ENCODE measurements around the gene ATPAF1.
A peak's percentile ranks its signal among the peaks of the same experiment; 100 is the strongest.

Gene ATPAF1

DNA sequence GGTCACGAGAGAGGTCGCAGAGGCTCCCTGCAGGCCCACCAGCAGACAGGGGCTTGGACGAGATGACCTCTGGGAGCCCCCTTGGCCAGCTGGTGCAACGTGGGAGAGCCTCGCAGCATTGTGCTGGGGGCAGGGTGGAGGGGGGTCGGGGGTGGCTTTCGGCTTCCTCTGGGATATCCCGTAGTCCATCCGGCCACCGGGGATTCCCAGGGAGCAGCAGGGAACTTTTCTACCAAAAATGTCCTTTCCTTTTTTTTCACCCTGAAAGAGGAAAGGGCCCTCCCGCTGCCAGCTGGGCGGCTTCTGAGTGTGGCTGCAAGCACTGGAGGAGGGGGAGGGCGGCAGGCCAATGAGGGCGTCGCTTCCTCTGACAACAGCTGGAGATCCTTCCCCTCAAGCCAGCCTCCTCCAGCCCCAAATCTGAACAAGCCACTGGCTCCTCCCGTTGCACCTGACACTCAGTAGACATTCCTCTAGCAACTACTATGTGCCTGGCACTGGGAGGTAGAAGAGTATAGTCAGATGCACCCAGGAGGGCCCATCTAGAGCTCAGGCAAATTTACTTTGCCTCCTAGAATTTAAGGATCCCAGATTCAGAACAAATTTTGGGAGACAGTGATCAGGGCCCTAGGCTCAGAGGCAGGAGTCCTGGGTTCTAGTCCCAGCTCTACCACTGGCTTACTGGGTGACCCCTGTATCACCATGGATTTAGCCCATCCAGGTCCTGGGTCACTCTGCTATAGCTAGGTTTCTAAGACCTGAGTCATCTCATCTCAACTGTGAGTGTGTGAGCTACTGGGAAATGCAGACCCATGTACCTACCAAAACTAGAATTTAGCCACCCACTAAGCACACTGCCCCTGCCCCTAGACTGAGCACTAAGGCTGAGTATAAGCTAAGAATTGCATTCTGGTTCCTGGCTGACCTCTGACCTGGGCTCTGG lies 54.2 kb downstream of the ATPAF1 start:
- DNase-seq = peak; percentile 38

GRCh38 chr1:46612937-46613660 lies 55.1 kb downstream of the ATPAF1 start:
- DNase-seq = no peak

- DNase-seq = no peak
Measured at GRCh38 chr1:46611691-46612221, 56.4 kb downstream of the ATPAF1 start.

- DNase-seq = no peak
Measured at GRCh38 chr1:46607345-46608130, 60.6 kb downstream of the ATPAF1 start.

- DNase-seq = no peak
Measured at GRCh38 chr1:46606255-46606965, 61.8 kb downstream of the ATPAF1 start.

GRCh38 chr1:46605232-46605631 lies 62.9 kb downstream of the ATPAF1 start:
- no peak for DNase-seq

DNA sequence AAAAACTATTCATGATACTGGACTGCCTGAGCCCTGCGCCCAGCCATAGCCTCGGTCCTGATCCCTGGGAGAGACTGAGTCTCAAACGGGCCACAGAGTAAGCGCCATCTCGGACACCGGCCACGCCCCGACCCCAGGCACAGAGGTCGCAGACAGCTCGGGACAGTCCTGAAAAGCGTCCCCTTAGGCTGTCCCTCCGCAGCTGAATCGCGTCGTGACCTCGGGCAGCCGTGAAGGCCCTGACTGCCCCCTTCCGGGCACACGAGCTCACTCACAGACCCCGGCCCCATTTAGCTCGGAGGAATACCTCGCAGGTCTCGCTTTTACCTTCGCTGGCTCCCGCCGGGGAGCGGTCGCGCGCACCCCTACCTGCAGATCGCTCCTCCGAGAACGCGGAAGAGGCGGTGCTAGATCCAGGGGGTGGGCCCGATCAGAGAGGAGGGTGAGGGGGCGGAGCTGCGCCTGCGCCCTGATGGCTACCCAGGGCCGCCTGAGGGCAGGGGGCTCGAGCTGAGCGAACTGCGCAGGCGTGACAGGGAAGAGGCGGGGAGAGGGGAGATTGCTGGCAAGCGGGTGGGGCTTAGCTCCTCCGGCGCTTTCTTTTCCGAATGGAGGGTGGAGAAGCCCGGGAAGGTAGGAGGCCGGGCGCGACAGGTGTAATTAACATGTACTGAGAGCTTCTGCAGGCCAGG lies 64.2 kb downstream of the ATPAF1 start, which contains the start of gene MKNK1:
MKNK1 (minus strand) TSS at position 411 of the 692 bp plus-strand sequence. CDS start 20,941 bp downstream, outside the sequence.
- DNase-seq = peak; percentile 99

DNA sequence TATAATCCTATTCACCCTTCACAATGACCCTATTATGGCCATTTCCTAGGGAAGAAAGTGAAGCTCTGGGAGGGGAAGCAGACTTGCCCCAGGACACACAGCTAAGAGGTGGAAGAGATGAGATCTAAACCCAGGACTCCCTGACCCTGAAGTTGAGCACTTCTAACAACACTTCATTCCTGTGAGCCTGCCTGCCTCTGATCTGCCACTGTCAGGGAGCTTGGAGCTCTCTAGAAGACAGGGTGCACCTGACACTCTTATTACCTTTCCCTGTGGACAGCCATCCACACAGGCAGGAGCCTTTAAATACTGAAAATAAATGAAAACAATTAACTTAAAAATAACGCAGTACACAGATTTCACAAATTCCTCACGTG lies 64.7 kb downstream of the ATPAF1 start:
- no peak for DNase-seq

GRCh38 chr1:46601257-46602007 lies 66.7 kb downstream of the ATPAF1 start:
- no peak for DNase-seq

- no peak for DNase-seq
Measured at GRCh38 chr1:46599059-46599970, 68.8 kb downstream of the ATPAF1 start.

DNA sequence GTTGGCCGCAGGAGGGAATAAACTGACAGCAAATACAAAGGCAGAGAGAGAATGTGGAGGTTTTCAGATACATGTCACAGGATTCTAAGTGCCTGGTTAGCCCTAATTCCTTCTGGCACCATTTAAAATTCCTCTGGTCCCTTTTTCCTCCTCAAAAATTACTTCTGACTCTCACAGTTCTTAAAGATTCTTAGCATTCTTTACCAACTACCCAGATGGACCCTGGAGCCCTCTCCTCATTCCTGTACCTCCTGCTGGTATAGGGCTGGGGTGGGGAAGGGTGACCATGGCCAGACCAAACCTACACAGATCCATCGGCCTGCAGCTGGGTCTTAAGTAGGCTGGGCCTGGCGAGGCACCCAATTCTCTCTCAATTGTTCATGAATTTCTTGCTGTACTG lies 71.3 kb downstream of the ATPAF1 start:
- no peak for DNase-seq

- no peak for DNase-seq
Measured at GRCh38 chr1:46596036-46596435, 72.1 kb downstream of the ATPAF1 start.

DNA sequence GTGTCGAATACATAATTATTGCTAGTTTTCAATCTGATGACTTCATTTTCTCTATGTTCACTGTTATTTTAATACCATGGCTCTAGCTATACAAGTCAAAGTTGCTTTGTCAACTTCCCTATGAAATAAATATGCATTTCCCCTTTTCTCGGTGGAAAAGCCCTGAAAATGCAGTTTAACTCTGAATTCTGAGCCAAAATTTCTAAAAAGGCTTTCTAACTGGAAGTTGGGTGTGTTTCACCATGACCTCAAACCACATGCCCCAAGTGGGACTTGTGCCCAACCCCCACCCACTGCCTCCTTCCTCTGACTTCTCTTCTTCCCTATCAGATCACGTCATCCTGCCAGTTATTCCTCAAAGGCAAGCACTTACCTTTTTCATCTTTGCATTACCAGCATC lies 73.0 kb downstream of the ATPAF1 start:
- peak; percentile 18 for DNase-seq

DNA sequence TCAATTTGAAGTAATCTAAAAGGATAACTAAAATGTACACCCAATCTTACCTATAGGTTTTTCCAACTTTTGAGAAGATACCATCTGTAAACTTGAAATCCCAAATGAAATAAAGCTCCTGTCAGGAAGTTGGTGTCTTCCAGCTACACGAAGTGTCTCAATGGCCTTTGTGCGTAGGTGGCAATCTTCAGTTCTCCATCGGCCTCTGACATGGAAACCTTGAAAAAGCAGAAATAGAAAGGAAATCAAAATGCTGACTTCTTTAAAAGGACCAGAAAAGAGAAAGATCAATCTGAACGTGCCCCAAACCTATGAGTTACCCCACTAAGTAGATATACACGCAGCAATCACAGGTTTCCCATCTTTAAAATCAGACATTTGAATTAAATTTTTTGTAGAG lies 74.1 kb downstream of the ATPAF1 start:
- no peak for DNase-seq

- no peak for DNase-seq
Measured at GRCh38 chr1:46592823-46593222, 75.3 kb downstream of the ATPAF1 start.

GRCh38 chr1:46589529-46589928 lies 78.6 kb downstream of the ATPAF1 start:
- no peak for DNase-seq

GRCh38 chr1:46587069-46587468 lies 81.1 kb downstream of the ATPAF1 start:
- no peak for DNase-seq

GRCh38 chr1:46585312-46585938 lies 82.7 kb downstream of the ATPAF1 start:
- no peak for DNase-seq

DNA sequence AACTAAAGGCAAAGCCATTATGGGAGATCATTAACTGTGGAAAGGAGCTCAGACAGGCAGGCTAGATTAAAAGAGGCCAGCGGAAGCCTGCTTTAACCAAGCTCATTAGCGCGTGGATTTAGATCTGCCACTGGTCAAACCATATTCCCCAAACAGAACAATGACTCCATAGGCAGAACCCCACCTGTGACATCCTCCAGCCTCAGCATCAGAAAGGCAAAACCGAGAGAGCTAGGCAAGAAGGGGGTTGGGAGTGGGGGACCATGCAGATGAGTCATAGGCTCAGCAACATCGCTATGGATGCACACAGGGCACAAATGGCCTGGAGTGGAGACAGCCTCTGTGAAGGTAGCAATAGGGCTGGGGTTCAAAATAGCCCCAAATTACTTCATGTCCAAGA lies 84.7 kb downstream of the ATPAF1 start:
- DNase-seq = no peak
